AG04450 (cell line): ENCODE data around the gene CFAP58. TPM values are rescaled to one million over a fixed set of nuclear protein-coding genes. Genes with fewer than 3 reads are reported as not detected.

Source experiments
- CTCF ChIA-PET: fragments of 300-600, 350-600 bp; formaldehyde crosslinking; extraction: SDS; loops from one replicate; lab custom pipeline; 2022; ENCODE audit warnings: antibody characterized with exemption, inconsistent platforms; lab: Charles Lee
- POLR2A ChIA-PET: fragments of 350-600 bp; formaldehyde crosslinking; extraction: SDS; loops from one replicate; lab custom pipeline; 2021; ENCODE audit warnings: antibody characterized with exemption, inconsistent platforms; lab: Yijun Ruan, JAX
- DNase-seq: peaks from one replicate; pipeline ENCODE4 v3.0.0-alpha.2; 2011; ENCODE audit warnings: low read depth, low spot score
- H3K27ac ChIP-seq: one replicate; pipeline ENCODE4 v1.5.1; 2012; ENCODE audit warnings: low read depth, low read length, control low read depth
- H3K27me3 ChIP-seq: one replicate; pipeline ENCODE4 v1.6.0; 2012; ENCODE audit warnings: low read length; ENCODE audit not compliant: control insufficient read depth, insufficient read depth
- H3K4me3 ChIP-seq: 2 replicates; pipeline ENCODE4 v1.5.1; 2011; ENCODE audit warnings: mild to moderate bottlenecking, low read depth, low read length, control low read depth
- H3K9me3 ChIP-seq: 2 replicates; pipeline ENCODE4 v1.5.1; 2012; ENCODE audit warnings: low read length; ENCODE audit not compliant: control insufficient read depth, insufficient read depth
- polyA minus RNA-seq: library from RNA; depleted of rRNA, polyadenylated mRNA; stranded (reverse); fragments of >200 nt; gene quantifications from 2 replicates; pipeline ENCODE4 v1.2.3, GENCODE V29; 2011; rRNA and poly(A)+ RNA removed
- polyA plus RNA-seq: library from polyadenylated mRNA; depleted of rRNA; stranded (reverse); fragments of >200 nt; gene quantifications from 2 replicates; pipeline ENCODE4 v1.2.3, GENCODE V29; 2011; rRNA removed
- TF ChIP-seq, protein P1 (sequence below): IDR thresholded peaks from 2 replicates; pipeline ENCODE4 v1.5.1; 2011; ENCODE audit warnings: low read depth, low read length, control low read depth, inconsistent platforms

CFAP58 gene, protein sequence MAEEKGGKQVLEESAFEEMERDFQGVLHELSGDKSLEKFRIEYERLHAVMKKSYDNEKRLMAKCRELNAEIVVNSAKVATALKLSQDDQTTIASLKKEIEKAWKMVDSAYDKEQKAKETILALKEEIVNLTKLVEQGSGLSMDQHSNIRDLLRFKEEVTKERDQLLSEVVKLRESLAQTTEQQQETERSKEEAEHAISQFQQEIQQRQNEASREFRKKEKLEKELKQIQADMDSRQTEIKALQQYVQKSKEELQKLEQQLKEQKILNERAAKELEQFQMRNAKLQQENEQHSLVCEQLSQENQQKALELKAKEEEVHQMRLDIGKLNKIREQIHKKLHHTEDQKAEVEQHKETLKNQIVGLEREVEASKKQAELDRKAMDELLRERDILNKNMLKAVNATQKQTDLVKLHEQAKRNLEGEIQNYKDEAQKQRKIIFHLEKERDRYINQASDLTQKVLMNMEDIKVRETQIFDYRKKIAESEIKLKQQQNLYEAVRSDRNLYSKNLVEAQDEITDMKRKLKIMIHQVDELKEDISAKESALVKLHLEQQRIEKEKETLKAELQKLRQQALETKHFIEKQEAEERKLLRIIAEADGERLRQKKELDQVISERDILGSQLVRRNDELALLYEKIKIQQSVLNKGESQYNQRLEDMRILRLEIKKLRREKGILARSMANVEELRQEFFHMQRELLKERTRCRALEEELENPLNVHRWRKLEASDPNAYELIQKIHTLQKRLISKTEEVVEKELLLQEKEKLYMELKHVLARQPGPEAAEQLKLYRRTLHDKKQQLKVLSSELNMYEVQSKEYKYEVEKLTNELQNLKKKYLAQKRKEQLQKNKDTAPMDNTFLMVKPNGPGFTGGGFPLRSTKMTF
- polyA plus RNA-seq: 0.35 and 0.51 TPM in 2 replicates
- 0.35 and 0.78 TPM in 2 replicates for polyA minus RNA-seq

GRCh38 chr10:104353325-104354048 lies at the start of gene CFAP58:
TSS of gene CFAP58 (plus strand) at chr10:104353833. CDS start at chr10:104353898, 65 bp downstream.
- CTCF ChIA-PET: interaction anchor here (0.6 to 6.1 kb wide), 26 partner anchors 12 to 261 kb away, joined by 3 to 379 read pairs (median 3); no protein-coding TSS in a partner anchor
- no peak within 1 kb of the TSS for H3K27ac ChIP-seq
- TF ChIP-seq, protein P1, sequence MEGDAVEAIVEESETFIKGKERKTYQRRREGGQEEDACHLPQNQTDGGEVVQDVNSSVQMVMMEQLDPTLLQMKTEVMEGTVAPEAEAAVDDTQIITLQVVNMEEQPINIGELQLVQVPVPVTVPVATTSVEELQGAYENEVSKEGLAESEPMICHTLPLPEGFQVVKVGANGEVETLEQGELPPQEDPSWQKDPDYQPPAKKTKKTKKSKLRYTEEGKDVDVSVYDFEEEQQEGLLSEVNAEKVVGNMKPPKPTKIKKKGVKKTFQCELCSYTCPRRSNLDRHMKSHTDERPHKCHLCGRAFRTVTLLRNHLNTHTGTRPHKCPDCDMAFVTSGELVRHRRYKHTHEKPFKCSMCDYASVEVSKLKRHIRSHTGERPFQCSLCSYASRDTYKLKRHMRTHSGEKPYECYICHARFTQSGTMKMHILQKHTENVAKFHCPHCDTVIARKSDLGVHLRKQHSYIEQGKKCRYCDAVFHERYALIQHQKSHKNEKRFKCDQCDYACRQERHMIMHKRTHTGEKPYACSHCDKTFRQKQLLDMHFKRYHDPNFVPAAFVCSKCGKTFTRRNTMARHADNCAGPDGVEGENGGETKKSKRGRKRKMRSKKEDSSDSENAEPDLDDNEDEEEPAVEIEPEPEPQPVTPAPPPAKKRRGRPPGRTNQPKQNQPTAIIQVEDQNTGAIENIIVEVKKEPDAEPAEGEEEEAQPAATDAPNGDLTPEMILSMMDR: peak; percentile 66
- H3K27me3 ChIP-seq: no peaks in the 10 kb centered on the region
- no peaks in the 10 kb centered on the region for H3K9me3 ChIP-seq
- DNase-seq: no peak
- peak within 1 kb of the TSS; percentile 68 for H3K4me3 ChIP-seq
- POLR2A ChIA-PET: interaction anchor here (0.6 to 1.1 kb wide), 3 partner anchors 15 to 459 kb away, joined by 3 read pairs; partner anchors contain the start of gene ITPRIP

GRCh38 chr10:104304356-104304745 lies 49.3 kb upstream of the CFAP58 start:
- ChIA-PET POLR2A (no interaction called here), CTCF (interaction anchor here (1.1 to 6.9 kb wide), 7 partner anchors 9 to 46 kb away, joined by 3 to 85 read pairs (median 6); partner anchors contain the start of gene ITPRIP)
- H3K9me3 ChIP-seq: peaks cover 5% of the 10 kb centered on the region; the same call in 1 of the 2 replicates

GRCh38 chr10:104304927-104305326 lies 48.7 kb upstream of the CFAP58 start:
- POLR2A ChIA-PET: interaction anchor here (1.8 to 2.4 kb wide), 2 partner anchors 25 to 33 kb away, joined by 8 read pairs; partner anchors contain the start of gene ITPRIP
- H3K27me3 ChIP-seq: no peaks in the 10 kb centered on the region
- peaks cover 5% of the 10 kb centered on the region; the same call in 1 of the 2 replicates for H3K9me3 ChIP-seq
- H3K4me3 ChIP-seq: no peak overlapping the region
- no peak for DNase-seq
- TF ChIP-seq, protein P1: no peak
- H3K27ac ChIP-seq: no peak overlapping the region
- CTCF ChIA-PET: interaction anchor here (0.8 to 6.9 kb wide), 14 partner anchors 9 to 94 kb away, joined by 3 to 85 read pairs (median 6); no protein-coding TSS in a partner anchor

More at GRCh38 chr10:104304356-104304745, 49.3 kb upstream of the CFAP58 start:
- Histone ChIP-seq H3K27me3 (no peaks in the 10 kb centered on the region), H3K4me3 (no peak overlapping the region), H3K27ac (no peak overlapping the region)
- DNase-seq: no peak
- TF ChIP-seq, protein P1: no peak

DNA sequence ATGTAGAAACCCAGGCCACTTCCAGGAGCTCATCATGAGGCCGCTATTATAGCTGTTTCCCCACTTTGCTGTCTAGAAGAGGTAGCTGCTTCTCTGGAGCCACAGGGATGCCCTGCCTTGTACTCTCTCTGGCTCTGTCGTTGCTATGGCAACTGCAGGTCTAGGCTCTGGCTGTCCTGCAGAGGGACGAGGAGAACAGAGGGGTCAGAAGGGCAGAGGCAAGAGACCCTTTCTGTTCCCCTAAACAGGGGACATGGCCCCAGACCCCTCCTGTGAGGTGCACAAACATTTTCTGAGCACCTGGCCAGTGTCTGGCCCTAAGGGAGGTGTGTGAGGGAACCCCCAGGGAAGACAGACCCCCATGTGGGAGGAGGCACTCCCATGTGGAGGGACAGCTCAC lies 46.7 kb upstream of the CFAP58 start:
- TF ChIP-seq, protein P1: no peak
- DNase-seq: no peak
- ChIA-PET POLR2A (interaction anchor here (1.8 to 2.4 kb wide), 2 partner anchors 23 to 31 kb away, joined by 8 read pairs; partner anchors contain the start of gene ITPRIP), CTCF (interaction anchor here (0.6 to 6.9 kb wide), 10 partner anchors 8 to 422 kb away, joined by 3 to 85 read pairs (median 11); partner anchors contain the start of gene ITPRIP)
- Histone ChIP-seq H3K27ac (no peak overlapping the region), H3K9me3 (peaks cover 5% of the 10 kb centered on the region; the same call in 1 of the 2 replicates), H3K27me3 (no peaks in the 10 kb centered on the region), H3K4me3 (no peak overlapping the region)
